Stimulated activated CD8-positive, alpha-beta memory T cell treated with anti-CD3 and anti-CD28 coated beads, Interleukin-4, amount 100 ng/mL, for 24 hours (primary cell): ENCODE results near the gene SMIM35.
"Not testable (repeated sequence)": the region's sequence is repeated elsewhere in the genome, so short reads cannot be mapped to it uniquely, and the experiment has no call there.

Experiments used
- DNase-seq: peaks from one replicate; pipeline ENCODE4 v3.0.0-alpha.2; 2020; ENCODE audit warnings: low read depth

The SMIM35 gene

DNA sequence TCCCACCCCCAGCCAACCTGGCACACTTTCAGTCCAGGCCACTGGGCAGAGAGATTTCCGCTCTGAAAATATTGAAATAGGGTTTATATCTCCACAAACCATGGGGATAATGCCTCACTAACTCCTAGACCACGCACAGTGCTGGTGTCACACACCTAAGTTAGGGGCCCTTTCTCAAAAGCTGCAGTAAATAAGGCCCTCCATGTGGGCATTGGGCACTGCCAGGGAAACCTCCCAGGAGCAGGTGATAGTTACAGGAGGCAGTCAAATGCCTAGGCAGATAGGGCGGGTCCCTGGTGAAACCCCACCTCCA is 103.6 kb downstream of the SMIM35 start:
- DNase-seq = no peak

DNA sequence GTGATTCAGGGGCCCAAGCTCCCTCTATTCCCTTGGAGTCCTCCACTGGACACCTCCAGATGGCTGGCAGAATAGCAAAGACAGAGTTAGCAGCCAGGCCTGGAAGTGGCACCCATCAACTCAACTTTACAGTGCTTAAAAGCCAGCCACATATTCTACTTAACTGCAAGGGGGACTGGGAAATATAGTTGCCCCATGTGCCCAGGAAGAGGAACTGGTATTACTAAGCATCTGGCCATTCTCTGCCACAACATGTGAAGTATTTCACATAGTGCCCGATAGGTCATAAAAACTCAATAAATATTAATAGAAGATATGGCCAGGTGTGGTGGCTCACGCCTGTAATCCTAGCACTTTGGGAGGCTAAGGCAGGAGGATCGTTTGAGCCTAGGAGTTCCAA is 106.0 kb downstream of the SMIM35 start:
- no peak for DNase-seq

DNA sequence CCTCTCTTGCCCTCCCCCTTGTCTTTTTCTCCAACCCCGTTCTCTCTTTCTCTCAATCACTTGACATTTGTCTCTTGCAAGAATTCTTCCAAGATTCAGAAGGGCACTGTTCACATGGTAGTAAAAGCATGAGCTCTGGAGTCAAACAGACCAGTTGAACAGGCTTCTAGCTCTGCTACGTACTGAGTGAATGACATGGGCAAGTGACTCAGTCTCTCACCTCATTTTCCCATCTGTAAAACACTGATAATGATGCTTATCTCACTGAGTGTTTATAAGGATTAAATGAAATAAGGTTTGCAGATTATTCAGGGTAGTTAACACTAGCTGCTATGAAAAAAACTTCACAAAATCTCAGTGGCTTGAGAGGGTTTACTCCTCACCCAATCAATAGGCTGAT is 106.5 kb downstream of the SMIM35 start:
- no peak for DNase-seq

DNA sequence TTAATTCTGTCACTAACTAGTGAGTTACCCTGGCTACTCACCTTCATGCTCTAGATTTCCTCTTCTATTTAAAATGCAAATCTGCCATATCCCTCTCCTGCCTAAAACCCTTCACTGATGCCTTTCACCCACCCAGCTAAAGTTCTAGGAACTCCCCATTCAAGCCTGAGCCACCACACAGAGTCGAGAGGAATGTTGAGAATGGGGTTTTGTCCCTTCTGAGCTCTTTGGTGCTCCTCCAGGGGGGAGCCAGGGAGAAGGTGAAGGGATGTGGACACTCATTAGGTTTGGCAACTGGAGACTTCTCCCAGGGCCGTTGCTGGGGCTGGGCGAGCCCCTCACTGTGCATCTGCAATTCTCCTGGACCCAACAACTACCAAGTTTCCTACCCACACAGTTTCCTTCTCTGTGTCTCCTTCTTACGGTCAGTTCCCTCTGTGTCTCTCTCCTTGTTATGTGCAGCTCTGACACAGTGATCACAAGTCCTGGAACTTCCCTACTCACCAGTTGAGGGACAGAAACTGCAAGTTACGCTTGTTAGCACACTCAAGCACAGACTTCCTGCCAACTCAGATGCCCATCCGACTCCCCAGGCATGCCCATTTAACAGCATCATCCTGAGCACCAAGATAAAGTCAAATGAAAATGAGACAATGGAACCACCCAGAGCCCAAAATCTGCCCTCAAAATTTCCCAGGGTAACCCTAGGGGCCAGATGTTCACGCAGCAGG is 107.1 kb downstream of the SMIM35 start:
- no peak for DNase-seq

DNA sequence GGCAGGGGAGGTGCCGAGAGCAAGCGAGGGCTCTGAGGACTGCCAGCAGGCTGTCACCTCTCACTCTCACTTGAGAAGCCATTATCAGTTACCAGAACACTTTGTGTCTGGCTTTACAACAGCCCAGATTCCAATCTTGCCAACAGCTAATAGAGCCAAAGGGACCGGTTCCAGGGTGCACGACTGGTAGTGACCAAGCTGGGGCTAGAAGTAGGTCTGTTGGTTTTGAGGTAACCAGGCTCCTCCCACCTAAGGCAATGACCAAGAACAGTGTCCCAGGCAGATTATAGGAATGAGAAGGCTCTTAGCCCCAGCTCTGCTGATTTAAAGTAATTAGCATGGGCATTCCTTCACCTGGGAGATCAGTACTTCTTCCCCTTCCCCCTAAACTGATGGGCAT is 107.8 kb downstream of the SMIM35 start:
- DNase-seq = no peak

DNA sequence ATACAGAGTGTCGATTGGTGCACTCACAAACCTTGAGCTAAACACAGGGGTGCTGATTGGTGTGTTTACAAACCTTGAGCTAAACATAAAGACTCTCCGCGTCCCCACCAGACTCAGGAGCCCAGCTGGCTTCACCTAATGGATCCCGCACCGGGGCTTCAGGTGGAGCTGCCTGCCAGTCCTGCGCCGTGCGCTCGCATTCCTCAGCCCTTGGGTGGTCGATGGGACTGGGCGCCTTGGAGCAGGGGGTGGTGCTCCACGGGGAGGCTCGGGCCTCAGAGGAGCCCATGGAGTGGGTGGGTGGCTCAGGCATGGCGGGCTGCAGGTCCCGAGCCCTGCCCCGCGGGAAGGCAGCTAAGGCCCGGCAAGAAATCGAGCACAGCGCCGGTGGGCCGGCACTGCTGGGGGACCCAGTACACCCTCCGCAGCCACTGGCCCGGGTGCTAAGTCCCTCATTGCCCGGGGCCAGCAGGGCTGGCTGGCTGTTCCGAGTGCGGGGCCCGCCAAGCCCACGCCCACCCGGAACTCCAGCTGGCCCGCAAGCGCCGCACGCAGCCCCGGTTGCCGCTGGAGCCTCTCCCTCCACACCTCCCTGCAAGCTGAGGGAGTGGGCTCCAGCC is 108.4 kb downstream of the SMIM35 start:
- DNase-seq = not testable (repeated sequence)

DNA sequence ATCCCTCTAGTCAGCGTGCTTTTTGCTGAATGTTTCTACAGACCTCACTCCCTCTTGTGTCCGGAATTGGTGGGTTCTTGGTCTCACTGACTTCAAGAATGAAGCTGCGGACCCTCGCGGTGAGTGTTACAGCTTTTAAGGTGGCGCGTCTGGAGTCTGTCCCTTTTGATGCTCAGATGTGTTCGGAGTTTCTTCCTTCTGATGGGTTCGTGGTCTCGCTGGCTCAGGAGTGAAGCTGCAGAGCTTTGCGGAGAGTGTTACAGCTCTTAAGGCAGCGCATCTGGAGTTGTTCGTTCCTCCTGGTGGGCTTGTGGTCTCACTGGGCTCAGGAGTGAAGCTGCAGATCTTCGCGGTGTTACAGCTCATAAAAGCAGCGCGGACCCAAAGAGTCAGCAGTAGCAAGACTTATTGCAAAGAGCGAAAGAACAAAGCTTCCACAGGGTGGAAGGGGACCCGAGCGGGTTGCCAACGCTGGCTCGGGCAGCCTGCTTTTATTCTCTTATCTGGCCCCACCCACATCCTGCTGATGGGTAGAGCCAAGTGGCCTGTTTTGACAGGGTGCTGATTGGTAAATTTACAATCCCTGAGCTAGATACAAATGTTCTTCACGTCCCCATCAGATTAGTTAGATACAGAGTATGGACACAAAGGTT is 109.0 kb downstream of the SMIM35 start:
- not testable (repeated sequence) for DNase-seq

DNA sequence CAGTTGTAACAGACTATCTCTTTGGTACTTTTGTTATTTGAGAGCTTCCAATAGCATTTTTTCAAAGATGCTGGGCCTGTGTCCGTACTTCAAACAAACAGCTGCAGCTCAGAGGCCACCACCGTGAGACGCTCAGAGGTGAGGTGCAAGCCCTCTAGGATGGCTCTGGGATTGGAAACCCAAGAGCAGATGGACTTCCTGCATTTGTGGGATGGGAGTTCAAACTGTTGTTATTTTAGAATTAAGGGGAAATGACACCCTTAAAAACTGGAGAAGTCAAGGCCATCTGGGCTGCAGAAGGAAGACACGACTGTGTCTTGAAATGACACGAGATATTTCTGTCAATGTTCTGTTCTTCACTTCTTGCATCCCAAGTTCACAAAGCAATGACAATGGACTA is 109.7 kb downstream of the SMIM35 start:
- no peak for DNase-seq

DNA sequence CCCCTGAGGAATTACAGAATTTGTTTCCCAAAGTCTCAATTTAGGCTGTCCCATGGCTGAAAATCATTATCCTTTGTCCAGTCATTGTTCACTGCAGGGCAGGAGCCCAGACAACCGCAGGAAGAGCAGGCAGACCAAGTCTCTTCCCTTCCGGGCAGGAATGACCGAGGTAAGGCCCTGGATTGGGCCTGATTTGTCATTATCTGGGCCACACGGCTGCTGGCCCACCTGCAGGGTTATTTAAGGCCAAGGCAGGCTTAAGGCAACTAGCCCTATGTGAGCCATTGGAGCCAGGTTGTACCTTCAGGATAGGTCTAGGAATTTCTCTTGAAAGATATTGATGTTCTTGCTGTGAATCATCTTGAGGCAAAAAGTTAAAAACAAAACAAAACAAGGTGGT is 110.3 kb downstream of the SMIM35 start:
- DNase-seq = no peak

DNA sequence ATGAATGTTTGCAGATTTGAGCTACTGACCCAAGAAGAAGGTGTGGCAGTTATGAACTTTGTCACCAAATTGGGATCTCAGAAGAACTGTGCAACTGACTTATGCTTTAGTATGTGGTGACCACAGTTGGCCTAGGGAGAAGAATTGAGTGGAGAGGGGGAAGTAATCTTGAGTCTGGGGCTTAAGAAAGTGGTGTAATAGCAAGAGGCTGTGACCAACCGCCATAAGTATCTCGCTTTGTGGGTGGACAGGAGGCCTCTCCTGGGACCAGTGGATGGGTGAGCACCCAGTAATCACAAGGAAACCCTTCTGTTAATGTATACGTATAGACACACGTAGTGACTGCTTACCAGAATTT is 113.3 kb downstream of the SMIM35 start:
- DNase-seq = no peak

DNA sequence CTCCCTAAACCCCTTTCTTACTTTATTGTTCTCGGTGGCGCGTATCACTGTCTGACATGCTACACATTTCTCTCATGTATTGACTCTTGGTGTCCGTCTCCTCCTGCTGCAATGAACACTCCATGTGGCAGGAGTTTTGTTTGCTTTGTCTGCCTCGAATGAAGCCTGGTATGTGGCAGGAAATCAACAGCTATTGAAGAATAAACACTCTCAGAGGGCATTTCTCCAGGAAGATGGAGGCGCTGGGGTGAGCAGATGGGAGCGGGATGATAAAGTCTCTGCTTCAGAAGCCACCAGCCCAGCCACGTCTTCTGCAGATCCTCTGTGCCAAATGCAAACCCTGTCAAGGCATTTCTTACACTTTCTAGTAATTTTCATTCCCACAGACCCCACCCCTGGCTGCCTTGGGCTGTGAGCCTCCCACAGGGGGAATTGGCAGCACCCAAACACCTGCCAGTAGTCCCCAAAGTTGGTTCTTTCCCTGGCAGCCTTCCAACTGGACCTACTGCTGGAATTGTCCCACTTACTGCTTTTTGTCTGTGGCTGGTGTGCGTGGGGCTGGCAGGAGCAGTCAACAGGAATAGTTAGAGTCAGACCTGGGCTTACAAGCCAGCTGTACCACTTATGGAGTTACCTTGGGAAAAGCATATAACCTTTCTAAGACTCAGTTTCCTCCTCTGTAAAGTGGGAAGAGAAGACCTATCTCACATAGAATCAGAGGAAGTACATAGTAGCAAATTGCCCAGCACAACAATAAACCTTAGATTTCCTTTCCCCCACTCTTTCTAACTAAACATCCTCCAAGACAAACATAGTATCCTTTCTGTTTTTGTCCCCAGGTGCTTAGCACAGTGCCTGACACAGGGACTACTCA is 113.9 kb downstream of the SMIM35 start:
- no peak for DNase-seq

DNA sequence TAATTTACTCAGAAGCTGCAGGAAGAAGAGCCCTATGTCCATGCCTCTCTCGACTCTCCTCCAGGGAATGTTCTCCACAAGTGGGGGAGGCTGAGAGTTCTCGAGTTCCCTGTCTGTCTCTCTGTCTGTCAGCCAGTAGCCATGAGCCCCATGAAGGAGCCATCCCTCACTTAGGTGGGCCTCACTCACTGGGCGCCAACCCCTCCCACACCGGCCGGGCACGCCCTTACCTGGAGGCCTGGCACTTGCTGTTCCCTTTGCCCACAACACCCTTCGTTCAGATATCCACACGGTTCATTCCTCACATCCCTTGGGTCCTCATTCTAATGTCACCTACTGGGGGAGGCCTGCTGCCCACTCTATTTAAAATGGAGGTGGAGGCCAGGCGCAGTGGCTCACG is 114.7 kb downstream of the SMIM35 start:
- DNase-seq = no peak

DNA sequence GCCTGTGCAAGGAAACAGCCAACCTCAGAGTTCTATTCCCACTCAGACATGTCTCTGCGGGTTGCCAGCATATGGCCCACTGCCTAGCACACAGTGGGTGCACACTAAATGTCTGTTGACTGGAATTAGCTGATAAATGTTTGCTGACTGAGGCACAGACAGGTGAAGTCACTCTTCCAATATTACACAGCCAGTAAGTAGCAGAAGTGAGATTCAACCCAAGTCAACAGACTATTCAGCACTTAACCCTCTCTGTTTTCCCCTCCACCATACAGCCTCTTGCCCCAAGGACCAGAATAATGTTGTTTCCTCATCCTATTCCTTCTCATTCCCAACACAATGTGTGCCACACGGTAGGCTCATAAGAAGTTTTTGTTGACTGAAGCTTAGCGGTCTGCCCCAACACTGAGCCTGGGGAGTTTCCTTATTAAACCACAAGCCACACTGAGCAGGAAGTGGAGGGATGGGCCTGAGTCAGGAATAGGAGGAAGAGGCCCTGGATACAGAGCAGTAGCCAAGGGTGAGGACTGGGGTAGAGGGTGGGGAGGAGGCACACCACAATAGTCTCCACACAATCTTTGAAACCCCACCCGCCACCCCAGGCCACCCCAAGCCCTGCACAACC is 116.3 kb downstream of the SMIM35 start:
- no peak for DNase-seq

DNA sequence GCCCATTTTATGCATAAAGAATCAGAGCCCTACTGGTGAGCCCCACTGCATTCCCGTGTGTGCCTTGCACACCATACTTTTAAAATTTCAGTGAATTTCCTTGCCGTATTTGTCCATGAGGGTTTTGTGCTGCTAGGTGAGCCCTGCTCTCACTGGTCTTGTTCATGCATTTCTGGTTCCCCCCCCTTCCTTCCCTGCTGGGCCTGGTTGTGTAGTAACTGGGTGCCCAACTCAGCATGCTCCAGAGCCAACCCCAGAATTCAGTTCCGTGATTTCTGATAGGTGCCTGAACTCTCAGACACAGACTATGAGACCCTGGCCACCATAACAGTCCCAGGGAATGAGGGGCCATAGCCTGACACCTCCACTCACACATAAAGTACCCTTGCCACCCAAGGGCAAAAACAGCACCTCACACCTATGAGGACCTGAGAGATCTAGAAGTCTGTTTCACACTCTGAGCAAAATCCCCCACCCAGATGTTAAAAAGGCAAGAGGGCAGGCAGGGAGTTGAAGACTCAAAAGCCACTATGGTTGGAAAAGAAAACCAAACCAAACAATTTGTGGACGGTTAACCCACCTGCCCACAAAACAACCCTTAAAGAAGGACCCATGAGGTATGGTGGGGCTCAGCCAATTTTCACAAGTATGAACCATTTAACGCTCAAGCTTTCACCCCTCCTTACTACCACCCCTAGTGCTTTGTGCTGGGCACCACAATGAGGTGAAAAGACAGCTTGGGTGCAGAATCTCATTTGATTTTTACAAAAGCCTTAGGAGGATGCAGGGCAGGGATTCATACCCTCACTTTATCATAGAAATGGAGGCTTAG is 117.4 kb downstream of the SMIM35 start:
- DNase-seq = no peak

DNA sequence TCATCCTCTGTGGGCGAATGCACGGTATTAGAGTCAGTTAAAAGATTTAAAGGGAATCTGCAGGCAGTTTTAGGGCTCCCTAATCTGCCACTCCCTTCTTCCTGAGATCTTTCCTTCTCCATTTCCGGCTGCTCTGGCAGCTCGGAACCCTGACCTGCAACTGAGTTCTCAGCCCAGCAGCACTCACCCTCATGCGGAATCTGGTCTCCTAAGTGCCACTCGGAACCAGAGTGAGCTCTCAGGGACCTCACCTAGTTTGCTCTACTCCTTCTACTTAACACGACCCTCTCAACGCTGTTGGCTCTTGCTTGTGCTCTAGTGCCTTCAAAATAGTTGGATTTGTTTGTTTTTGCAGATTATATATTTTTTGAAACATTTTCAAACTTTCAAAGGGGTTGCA is 119.9 kb downstream of the SMIM35 start:
- no peak for DNase-seq

DNA sequence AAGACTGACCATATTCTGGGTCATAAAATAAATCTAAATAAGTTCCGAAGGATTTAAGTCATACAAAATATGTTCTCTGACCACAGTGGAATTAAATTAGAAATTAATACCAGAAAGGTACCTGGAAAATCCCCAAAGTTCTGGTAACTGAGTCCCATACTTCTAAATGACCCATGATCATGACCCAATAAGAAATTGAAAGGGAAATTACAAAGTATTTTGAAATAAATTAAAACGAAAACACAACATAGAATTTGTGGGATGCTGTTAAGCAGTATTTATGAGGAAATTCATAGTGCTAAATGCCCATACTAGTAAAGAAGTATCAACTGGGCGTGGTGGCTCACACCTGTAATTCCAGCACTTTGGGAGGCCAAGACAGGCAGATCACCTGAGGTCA is 123.9 kb downstream of the SMIM35 start:
- no peak for DNase-seq

DNA sequence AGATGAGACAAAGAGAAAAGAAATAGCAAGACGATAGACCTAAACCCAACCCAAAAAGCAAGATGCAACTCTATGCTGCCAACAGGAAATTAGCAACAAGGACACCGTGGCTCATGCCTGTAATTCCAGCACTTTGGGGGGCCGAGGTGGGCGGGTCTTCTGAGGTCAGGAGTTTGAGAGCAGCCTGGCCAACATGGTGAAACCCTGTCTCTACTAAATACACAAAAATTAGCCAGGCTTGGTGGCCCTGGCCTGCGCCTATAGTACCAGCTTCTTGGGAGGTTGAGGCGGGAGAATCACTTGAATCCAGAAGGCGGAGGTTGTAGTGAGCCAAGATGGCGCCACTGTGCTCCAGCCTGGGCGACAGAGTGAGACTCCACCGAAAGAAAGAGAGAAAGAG is 124.9 kb downstream of the SMIM35 start:
- no peak for DNase-seq

DNA sequence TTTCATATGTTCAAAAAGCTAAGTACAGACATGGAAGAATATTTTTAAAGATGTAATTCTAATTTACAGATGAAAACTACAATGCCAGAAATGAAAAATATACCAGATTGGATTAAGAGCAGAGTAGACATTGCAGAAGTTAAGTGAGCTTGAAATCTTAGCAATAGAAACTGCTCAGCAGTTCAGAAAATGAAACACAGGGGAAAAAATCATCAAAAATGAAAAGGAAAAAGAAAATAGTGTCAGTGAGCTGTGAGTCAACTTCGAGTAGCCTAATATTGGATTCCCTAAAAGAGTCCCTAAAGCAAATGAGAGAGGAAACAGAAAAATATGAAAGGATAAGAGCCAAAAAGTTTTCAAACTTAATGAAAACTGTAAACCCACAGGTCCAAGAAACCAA is 126.4 kb downstream of the SMIM35 start:
- DNase-seq = no peak

DNA sequence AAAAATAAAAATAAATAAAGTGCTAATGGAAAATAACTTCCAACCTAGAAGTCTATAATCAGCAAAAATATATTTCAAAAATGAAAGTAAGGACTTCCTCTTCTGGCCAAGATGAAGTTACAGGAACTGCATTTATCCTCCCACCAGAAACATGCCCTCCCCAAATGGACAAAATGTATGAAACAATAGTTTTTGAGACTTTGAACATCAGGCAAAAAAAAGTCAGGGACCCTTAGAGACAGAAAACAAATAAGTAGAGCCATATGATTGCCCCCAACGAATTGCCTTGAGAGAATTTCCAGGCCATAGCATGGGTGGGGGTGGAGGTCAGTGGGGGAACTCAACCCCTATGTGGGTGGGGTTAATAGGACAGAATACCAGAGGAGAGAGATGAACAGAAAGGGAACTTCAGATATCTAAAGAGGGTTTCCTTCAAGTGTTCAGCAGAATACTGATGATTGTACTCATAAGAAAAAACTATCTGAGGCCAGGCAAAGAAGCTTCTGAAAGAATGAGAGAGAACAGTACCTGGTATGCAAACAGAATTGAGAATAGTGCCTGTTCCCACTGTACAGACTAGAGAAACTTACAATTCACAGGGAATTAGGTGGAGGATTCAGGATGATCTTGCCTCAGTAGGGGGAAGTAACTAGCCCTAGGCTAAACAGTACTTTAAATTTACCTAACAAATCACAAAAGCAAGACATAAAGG is 127.2 kb downstream of the SMIM35 start:
- no peak for DNase-seq

DNA sequence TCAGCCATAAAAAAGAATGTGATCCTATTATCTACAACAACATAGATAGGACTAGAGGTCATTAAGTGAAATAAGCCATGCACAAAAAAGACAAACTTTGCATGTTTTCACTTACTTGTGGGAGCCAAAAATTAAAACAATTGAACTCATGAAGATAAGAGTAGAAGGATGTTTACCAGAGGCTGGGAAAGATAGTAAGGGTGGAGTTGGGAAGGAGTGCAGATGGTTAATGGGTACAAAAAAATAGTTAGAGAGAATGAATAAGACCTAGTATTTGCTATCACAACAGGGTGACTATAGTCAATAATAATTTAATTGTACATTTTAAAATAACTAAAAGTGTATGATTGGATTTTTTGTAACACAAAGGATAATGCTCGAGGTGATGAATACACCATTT is 127.8 kb downstream of the SMIM35 start:
- no peak for DNase-seq
